Prostate gland (tissue), 2 donors: ENCODE results near the gene PRKCD.

Experiments used
- POLR2A ChIP-seq: fragments of 450-650 bp; IDR thresholded peaks from one replicate; pipeline ENCODE4 v1.6.1; 2016; ENCODE audit warnings: antibody characterized with exemption, mild to moderate bottlenecking
- POLR2AphosphoS5 ChIP-seq: sonication (generic); formaldehyde crosslinking; IDR thresholded peaks from one replicate; pipeline ENCODE4 v1.6.1; 2017; ENCODE audit warnings: antibody characterized with exemption
- TF ChIP-seq, protein P1 (sequence below), 4 experiments: fragments of 200-600 bp in 2 of 4; fragments of 450-650 bp in 2 of 4; sonication (generic) in 2 of 4; IDR thresholded peaks; 1 replicate in 3 of 4; 2 replicates in 1 of 4; pipeline ENCODE4 v1.5.1; 2016 to 2019; ENCODE audit warnings: antibody characterized with exemption in 4 of 4, mild to moderate bottlenecking in 2 of 4, moderate library complexity in 2 of 4

DNA sequence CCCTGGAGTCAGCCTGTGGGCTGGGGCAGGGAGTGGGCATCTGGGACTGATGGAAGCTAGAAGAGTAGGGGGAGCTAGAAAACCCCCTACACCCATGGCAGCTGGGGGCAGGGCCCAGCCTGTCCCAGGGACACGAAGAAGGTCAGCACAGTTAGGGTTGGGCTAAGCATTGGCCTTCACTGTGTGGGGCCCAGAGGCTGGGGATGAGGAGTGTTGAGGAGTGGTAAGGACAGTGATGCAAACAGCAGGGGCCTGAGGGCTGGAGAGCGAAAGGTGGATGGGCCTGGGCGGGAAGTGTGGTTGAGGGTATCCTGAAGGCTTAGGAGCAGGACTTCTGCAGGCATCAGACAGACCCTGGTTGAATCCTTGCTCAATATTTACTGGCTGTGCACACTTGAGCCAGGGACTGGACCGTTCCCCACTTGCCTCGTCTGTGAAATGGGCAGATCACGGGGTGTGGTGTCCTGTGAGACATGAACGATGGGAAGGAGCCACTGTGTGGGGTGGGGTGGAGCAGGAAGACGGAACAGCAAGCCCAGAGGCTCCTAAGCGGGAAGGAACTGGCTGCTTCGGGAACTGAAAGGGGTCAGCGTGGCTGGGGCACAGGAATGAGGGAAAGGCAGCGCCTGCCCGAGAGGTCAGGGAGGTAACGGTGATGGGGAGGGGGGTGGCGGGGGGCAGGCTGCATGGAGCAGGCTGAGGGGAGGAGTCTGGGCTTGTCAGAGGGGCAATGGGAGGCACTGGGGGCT lies 7.3 kb downstream of the PRKCD start:
- TF ChIP-seq POLR2A (no peak), POLR2AphosphoS5 (no peak)
- TF ChIP-seq, protein P1, sequence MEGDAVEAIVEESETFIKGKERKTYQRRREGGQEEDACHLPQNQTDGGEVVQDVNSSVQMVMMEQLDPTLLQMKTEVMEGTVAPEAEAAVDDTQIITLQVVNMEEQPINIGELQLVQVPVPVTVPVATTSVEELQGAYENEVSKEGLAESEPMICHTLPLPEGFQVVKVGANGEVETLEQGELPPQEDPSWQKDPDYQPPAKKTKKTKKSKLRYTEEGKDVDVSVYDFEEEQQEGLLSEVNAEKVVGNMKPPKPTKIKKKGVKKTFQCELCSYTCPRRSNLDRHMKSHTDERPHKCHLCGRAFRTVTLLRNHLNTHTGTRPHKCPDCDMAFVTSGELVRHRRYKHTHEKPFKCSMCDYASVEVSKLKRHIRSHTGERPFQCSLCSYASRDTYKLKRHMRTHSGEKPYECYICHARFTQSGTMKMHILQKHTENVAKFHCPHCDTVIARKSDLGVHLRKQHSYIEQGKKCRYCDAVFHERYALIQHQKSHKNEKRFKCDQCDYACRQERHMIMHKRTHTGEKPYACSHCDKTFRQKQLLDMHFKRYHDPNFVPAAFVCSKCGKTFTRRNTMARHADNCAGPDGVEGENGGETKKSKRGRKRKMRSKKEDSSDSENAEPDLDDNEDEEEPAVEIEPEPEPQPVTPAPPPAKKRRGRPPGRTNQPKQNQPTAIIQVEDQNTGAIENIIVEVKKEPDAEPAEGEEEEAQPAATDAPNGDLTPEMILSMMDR (IDR thresholded peaks at IDR 0.05): no peak
